GM18909 (cell line): ENCODE results near the gene SLC2A5.
"Not testable (repeated sequence)": the region's sequence is repeated elsewhere in the genome, so short reads cannot be mapped to it uniquely, and the experiment has no call there.

Source experiments
- ATAC-seq: cut with Tn5 transposase; IDR thresholded peaks from one replicate; pipeline ENCODE4 v1.9.1; 2021; ENCODE audit warnings: mild to moderate bottlenecking; ENCODE audit not compliant: unreplicated experiment, poor library complexity

The SLC2A5 gene

GRCh38 chr1:9014475-9015375 lies 54.7 kb downstream of the SLC2A5 start:
- ATAC-seq, result no peak

- no peak for ATAC-seq
These were observed 55.6 kb downstream of the SLC2A5 start for GRCh38 chr1:9013819-9014218.

GRCh38 chr1:9010781-9011323 lies 58.6 kb downstream of the SLC2A5 start:
- peak; percentile 50 for ATAC-seq

- ATAC-seq, result no peak
These were observed 59.7 kb downstream of the SLC2A5 start for GRCh38 chr1:9009438-9010370.

- ATAC-seq, result no peak
These were observed 61.2 kb downstream of the SLC2A5 start for GRCh38 chr1:9008236-9008635.

- no peak for ATAC-seq
These were observed 62.3 kb downstream of the SLC2A5 start for GRCh38 chr1:9006956-9007615.

GRCh38 chr1:9005395-9005708 lies 64.1 kb downstream of the SLC2A5 start:
- no peak for ATAC-seq

- ATAC-seq, result no peak
These were observed 64.6 kb downstream of the SLC2A5 start for GRCh38 chr1:9004700-9005394.

GRCh38 chr1:9004031-9004699 lies 65.3 kb downstream of the SLC2A5 start:
- no peak for ATAC-seq

- not testable (repeated sequence) for ATAC-seq
These were observed 67.2 kb downstream of the SLC2A5 start for GRCh38 chr1:9002215-9002560.

GRCh38 chr1:9001534-9002214 lies 67.8 kb downstream of the SLC2A5 start:
- ATAC-seq, result not testable (repeated sequence)

GRCh38 chr1:8993962-8994675 lies 75.3 kb downstream of the SLC2A5 start:
- ATAC-seq, result not testable (repeated sequence)

- ATAC-seq, result no peak
These were observed 76.3 kb downstream of the SLC2A5 start for GRCh38 chr1:8992936-8993687.

GRCh38 chr1:8989821-8990220 lies 79.6 kb downstream of the SLC2A5 start:
- no peak for ATAC-seq

- ATAC-seq, result no peak
These were observed 80.4 kb downstream of the SLC2A5 start for GRCh38 chr1:8989061-8989460.

GRCh38 chr1:8988618-8988967 lies 80.8 kb downstream of the SLC2A5 start:
- ATAC-seq, result no peak

GRCh38 chr1:8987881-8988617 lies 81.4 kb downstream of the SLC2A5 start:
- peak; percentile 48 for ATAC-seq
